Liver (tissue), 3 donors: ENCODE data around the gene AGO1.

Source experiments
- CTCF ChIP-seq: fragments of 150-350 bp; IDR thresholded peaks from 2 replicates; pipeline ENCODE4 v1.5.1; 2017; ENCODE audit warnings: improper control_type of control experiment, low read depth, low read length; ENCODE audit not compliant: missing input control
- GABPA ChIP-seq, 2 donors: IDR thresholded peaks in 1 of 2; conservative IDR thresholded peaks in 1 of 2; 2 replicates each; pipeline ENCODE4 v1.6.1; 2016; ENCODE audit warnings: antibody characterized with exemption in 2 of 2, mild to moderate bottlenecking in 1 of 2, moderate library complexity in 1 of 2
- MAX ChIP-seq: IDR thresholded peaks from 2 replicates; pipeline ENCODE4 v1.6.1; 2016; ENCODE audit warnings: antibody characterized with exemption
- RAD21 ChIP-seq, 2 donors: IDR thresholded peaks; 2 replicates each; pipeline ENCODE4 v1.6.1; 2016; ENCODE audit warnings: antibody characterized with exemption in 2 of 2, mild to moderate bottlenecking in 2 of 2
- REST ChIP-seq: IDR thresholded peaks from 2 replicates; pipeline ENCODE4 v1.6.1; 2016; ENCODE audit warnings: antibody characterized with exemption, mild to moderate bottlenecking
- SP1 ChIP-seq: IDR thresholded peaks from 2 replicates; pipeline ENCODE4 v1.6.1; 2018; ENCODE audit warnings: antibody characterized with exemption, mild to moderate bottlenecking
- donor health status: healthy.
- donor health status: healthy.

- TF ChIP-seq CTCF (no peak), MAX (no peak), REST (no peak), GABPA (IDR thresholded peaks at IDR 0.05 in 1 of 2, conservative IDR thresholded peaks at IDR 0.05 in 1 of 2) (no peak), SP1 (no peak), RAD21 (IDR thresholded peaks at IDR 0.05) (no peak)
Measured at GRCh38 chr1:35980090-35980489, 97.1 kb downstream of the AGO1 start.
